WTC11 (cell line): Measurements from ENCODE around the gene MYMX. TPM values are rescaled to one million over a fixed set of nuclear protein-coding genes. Genes with fewer than 3 reads are reported as not detected.

Experiments used
- ATAC-seq: fragments of 200-7000 bp; cut with Tn5 transposase; 2 replicates; pipeline ENCODE4 v1.10.0; 2021; ENCODE audit warnings: mild to moderate bottlenecking, moderate library complexity
- CTCF ChIA-PET: fragments of 300-600 bp; sonication (Branson Sonifier 250); formaldehyde crosslinking; loops from one replicate; lab custom pipeline; 2021; ENCODE audit warnings: antibody characterized with exemption; lab: Charles Lee
- POLR2A ChIA-PET: fragments of 350-600 bp; sonication (Branson Sonifier 250); formaldehyde crosslinking; loops from one replicate; lab custom pipeline; 2021; ENCODE audit warnings: antibody characterized with exemption; lab: Charles Lee
- DNase-seq: peaks from one replicate; pipeline ENCODE4 v3.0.0; 2021; ENCODE audit warnings: low spot score
- H3K27ac Mint-ChIP-seq: 2 replicates; pipeline ENCODE4 v1.8.0; 2021; ENCODE audit warnings: mixed read lengths
- H3K27me3 Mint-ChIP-seq: 2 replicates; pipeline ENCODE4 v1.8.0; 2021; ENCODE audit warnings: low read depth, mild to moderate bottlenecking, moderate library complexity, mixed read lengths
- H3K36me3 Mint-ChIP-seq: 2 replicates; pipeline ENCODE4 v1.8.0; 2021; ENCODE audit warnings: mixed read lengths
- H3K4me1 Mint-ChIP-seq: 2 replicates; pipeline ENCODE4 v1.8.0; 2022; ENCODE audit warnings: mixed read lengths
- H3K4me3 Mint-ChIP-seq: 2 replicates; pipeline ENCODE4 v1.8.0; 2021; ENCODE audit warnings: mild to moderate bottlenecking, moderate library complexity, mixed read lengths
- H3K9me3 Mint-ChIP-seq: 2 replicates; pipeline ENCODE4 v1.8.0; 2021; ENCODE audit warnings: mixed read lengths
- ETV6 ChIP-seq: sonication (generic); formaldehyde crosslinking; IDR thresholded peaks from 2 replicates; pipeline ENCODE4 v1.8.1; 2022; ENCODE audit warnings: mild to moderate bottlenecking, missing genetic modification reagents
- FOXJ3 ChIP-seq: sonication (generic); formaldehyde crosslinking; IDR thresholded peaks from 2 replicates; pipeline ENCODE4 v1.9.0; 2021; ENCODE audit warnings: missing genetic modification reagents, mild to moderate bottlenecking, borderline replicate concordance
- FOXK1 ChIP-seq: sonication (generic); formaldehyde crosslinking; IDR thresholded peaks from 2 replicates; pipeline ENCODE4 v1.8.0; 2022; ENCODE audit warnings: mild to moderate bottlenecking, moderate library complexity, missing genetic modification reagents
- HMGA2 ChIP-seq: fragments of 250-450 bp; sonication (Bioruptor Pico); IDR thresholded peaks from 2 replicates; pipeline ENCODE4 v1.4.0; 2021; ENCODE audit warnings: mild to moderate bottlenecking, moderate library complexity
- JAZF1 ChIP-seq: fragments of 250-450 bp; sonication (Bioruptor Pico); IDR thresholded peaks from 2 replicates; pipeline ENCODE4 v1.9.0; 2021; ENCODE audit warnings: moderate library complexity, mild to moderate bottlenecking, inconsistent platforms
- MYBL2 ChIP-seq: sonication (generic); formaldehyde crosslinking; IDR thresholded peaks from 2 replicates; pipeline ENCODE4 v1.8.1; 2023; ENCODE audit warnings: mild to moderate bottlenecking, moderate library complexity, missing genetic modification reagents
- SP1 ChIP-seq: sonication (generic); formaldehyde crosslinking; conservative IDR thresholded peaks from 2 replicates; pipeline ENCODE4 v1.8.1; 2022; ENCODE audit warnings: missing genetic modification reagents
- TP53 ChIP-seq: sonication (generic); formaldehyde crosslinking; IDR thresholded peaks from 2 replicates; pipeline ENCODE4 v1.8.1; 2023; ENCODE audit warnings: mild to moderate bottlenecking, missing genetic modification reagents
- ZBTB21 ChIP-seq: sonication (generic); formaldehyde crosslinking; IDR thresholded peaks from 2 replicates; pipeline ENCODE4 v1.8.1; 2023; ENCODE audit warnings: mild to moderate bottlenecking, missing genetic modification reagents, borderline replicate concordance
- ZNF121 ChIP-seq: sonication (generic); formaldehyde crosslinking; IDR thresholded peaks from 2 replicates; pipeline ENCODE4 v1.8.0; 2023; ENCODE audit warnings: missing genetic modification reagents
- ZNF232 ChIP-seq: sonication (generic); formaldehyde crosslinking; IDR thresholded peaks from 2 replicates; pipeline ENCODE4 v1.8.0; 2022; ENCODE audit warnings: mild to moderate bottlenecking, missing genetic modification reagents
- ZNF423 ChIP-seq: fragments of 250-450 bp; sonication (Bioruptor Pico); IDR thresholded peaks from 2 replicates; pipeline ENCODE4 v2.1.2; 2022; ENCODE audit warnings: mild to moderate bottlenecking, moderate library complexity
- total RNA-seq: library from RNA; stranded (reverse); gene quantifications from 3 replicates; pipeline ENCODE4 v1.2.3, GENCODE V29; 2021
- TF ChIP-seq, protein P1 (sequence below): sonication (generic); formaldehyde crosslinking; IDR thresholded peaks from 2 replicates; pipeline ENCODE4 v1.8.1; 2023; ENCODE audit warnings: mild to moderate bottlenecking, missing genetic modification reagents, moderate library complexity
- TF ChIP-seq, protein P2 (sequence below): sonication (generic); formaldehyde crosslinking; IDR thresholded peaks from 2 replicates; pipeline ENCODE4 v1.8.0; 2022; ENCODE audit warnings: mild to moderate bottlenecking, missing genetic modification reagents
- TF ChIP-seq, protein P3 (sequence below): sonication (generic); formaldehyde crosslinking; IDR thresholded peaks from 2 replicates; pipeline ENCODE4 v1.8.0; 2022; ENCODE audit warnings: mild to moderate bottlenecking, missing genetic modification reagents
- TF ChIP-seq, protein P4 (sequence below): sonication (generic); formaldehyde crosslinking; IDR thresholded peaks from 2 replicates; pipeline ENCODE4 v1.8.1; 2023; ENCODE audit warnings: mild to moderate bottlenecking, missing genetic modification reagents
- TF ChIP-seq, protein P5 (sequence below): sonication (generic); formaldehyde crosslinking; IDR thresholded peaks from 2 replicates; pipeline ENCODE4 v1.8.1; 2023; ENCODE audit warnings: mild to moderate bottlenecking, moderate library complexity, missing genetic modification reagents
- TF ChIP-seq, protein P6 (sequence below): sonication (generic); formaldehyde crosslinking; IDR thresholded peaks from 2 replicates; pipeline ENCODE4 v1.8.1; 2023; ENCODE audit warnings: mild to moderate bottlenecking, missing genetic modification reagents, moderate library complexity
- TF ChIP-seq, protein P7 (sequence below): sonication (generic); formaldehyde crosslinking; IDR thresholded peaks from 2 replicates; pipeline ENCODE4 v1.8.0; 2022; ENCODE audit warnings: mild to moderate bottlenecking, missing genetic modification reagents
- TF ChIP-seq, protein P8 (sequence below): sonication (generic); formaldehyde crosslinking; IDR thresholded peaks from 2 replicates; pipeline ENCODE4 v1.8.1; 2022; ENCODE audit warnings: mild to moderate bottlenecking, moderate library complexity, missing genetic modification reagents

Gene MYMX
- total RNA-seq, 1 experiment from 2014 or later: 3.9 TPM

DNA sequence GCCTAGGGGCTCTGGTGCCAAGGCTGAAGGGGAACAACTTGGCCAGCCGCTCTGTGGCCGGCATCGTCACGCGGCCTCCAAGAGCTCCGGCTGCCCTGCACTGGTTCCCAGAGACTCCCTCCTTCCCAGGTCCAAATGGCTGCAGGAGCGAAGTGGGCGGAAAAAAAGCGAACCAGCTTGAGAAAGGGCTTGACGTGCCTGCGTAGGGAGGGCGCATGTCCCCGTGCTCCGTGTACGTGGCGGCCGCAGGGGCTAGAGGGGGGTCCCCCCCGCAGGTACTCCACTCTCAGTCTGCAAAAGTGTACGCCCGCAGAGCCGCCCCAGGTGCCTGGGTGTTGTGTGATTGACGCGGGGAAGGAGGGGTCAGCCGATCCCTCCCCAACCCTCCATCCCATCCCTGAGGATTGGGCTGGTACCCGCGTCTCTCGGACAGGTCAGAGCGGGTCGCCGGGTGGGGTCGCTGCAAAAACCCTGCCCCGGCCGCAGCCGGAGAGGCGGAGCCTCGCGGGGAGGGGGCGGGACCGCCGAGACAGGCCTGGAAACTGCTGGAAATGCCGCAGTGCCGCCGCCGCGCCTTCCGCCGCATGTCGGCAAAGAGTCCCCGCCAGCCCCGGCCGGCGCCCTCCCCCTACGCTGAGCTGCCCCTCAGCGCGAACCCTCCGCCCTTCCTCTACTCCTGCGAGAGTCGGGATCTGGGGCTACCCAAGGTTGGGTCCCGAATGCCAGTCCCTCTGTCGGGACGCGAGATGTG is 29.4 kb downstream of the MYMX start:
- H3K27ac Mint-ChIP-seq: peak overlapping the region; percentile 99
- H3K4me1 Mint-ChIP-seq: peaks cover 34% of the 10 kb centered on the region
- POLR2A ChIA-PET: interaction anchor here (0.6 to 4.9 kb wide), 23 partner anchors 8 to 1316 kb away, joined by 3 to 83 read pairs (median 5); partner anchors contain the start of genes CNPY3, MRPL14, MYMX and SLC29A1
- TF ChIP-seq FOXK1 (CRISPR knock-in tag) (peak; percentile 84; the same call in 1 of the 2 replicates), ETV6 (CRISPR knock-in tag) (peak; percentile 63; the same call in 1 of the 2 replicates), JAZF1 (CRISPR knock-in tag) (no peak), ZNF232 (CRISPR knock-in tag) (0 out of 2 replicates have a peak, but pooled peaks have one; percentile 2), SP1 (CRISPR knock-in tag) (peak; percentile 90), TP53 (CRISPR knock-in tag) (no peak), MYBL2 (CRISPR knock-in tag) (peak; percentile 77), FOXJ3 (CRISPR knock-in tag) (no peak), ZBTB21 (CRISPR knock-in tag) (no peak; the same call in 1 of the 2 replicates), HMGA2 (CRISPR knock-in tag) (no peak), ZNF423 (peak; percentile 67), ZNF121 (CRISPR knock-in tag) (peak; percentile 31; the same call in 1 of the 2 replicates)
- TF ChIP-seq, protein P1, sequence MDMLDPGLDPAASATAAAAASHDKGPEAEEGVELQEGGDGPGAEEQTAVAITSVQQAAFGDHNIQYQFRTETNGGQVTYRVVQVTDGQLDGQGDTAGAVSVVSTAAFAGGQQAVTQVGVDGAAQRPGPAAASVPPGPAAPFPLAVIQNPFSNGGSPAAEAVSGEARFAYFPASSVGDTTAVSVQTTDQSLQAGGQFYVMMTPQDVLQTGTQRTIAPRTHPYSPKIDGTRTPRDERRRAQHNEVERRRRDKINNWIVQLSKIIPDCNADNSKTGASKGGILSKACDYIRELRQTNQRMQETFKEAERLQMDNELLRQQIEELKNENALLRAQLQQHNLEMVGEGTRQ (CRISPR knock-in tag): no peak
- TF ChIP-seq, protein P2, sequence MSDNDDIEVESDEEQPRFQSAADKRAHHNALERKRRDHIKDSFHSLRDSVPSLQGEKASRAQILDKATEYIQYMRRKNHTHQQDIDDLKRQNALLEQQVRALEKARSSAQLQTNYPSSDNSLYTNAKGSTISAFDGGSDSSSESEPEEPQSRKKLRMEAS (CRISPR knock-in tag): peak; percentile 75
- TF ChIP-seq, protein P3, sequence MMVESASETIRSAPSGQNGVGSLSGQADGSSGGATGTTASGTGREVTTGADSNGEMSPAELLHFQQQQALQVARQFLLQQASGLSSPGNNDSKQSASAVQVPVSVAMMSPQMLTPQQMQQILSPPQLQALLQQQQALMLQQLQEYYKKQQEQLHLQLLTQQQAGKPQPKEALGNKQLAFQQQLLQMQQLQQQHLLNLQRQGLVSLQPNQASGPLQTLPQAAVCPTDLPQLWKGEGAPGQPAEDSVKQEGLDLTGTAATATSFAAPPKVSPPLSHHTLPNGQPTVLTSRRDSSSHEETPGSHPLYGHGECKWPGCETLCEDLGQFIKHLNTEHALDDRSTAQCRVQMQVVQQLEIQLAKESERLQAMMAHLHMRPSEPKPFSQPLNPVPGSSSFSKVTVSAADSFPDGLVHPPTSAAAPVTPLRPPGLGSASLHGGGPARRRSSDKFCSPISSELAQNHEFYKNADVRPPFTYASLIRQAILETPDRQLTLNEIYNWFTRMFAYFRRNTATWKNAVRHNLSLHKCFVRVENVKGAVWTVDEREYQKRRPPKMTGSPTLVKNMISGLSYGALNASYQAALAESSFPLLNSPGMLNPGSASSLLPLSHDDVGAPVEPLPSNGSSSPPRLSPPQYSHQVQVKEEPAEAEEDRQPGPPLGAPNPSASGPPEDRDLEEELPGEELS (CRISPR knock-in tag): peak; percentile 73; the same call in 1 of the 2 replicates
- TF ChIP-seq, protein P4, sequence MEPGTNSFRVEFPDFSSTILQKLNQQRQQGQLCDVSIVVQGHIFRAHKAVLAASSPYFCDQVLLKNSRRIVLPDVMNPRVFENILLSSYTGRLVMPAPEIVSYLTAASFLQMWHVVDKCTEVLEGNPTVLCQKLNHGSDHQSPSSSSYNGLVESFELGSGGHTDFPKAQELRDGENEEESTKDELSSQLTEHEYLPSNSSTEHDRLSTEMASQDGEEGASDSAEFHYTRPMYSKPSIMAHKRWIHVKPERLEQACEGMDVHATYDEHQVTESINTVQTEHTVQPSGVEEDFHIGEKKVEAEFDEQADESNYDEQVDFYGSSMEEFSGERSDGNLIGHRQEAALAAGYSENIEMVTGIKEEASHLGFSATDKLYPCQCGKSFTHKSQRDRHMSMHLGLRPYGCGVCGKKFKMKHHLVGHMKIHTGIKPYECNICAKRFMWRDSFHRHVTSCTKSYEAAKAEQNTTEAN (CRISPR knock-in tag): peak; percentile 75
- TF ChIP-seq, protein P5, sequence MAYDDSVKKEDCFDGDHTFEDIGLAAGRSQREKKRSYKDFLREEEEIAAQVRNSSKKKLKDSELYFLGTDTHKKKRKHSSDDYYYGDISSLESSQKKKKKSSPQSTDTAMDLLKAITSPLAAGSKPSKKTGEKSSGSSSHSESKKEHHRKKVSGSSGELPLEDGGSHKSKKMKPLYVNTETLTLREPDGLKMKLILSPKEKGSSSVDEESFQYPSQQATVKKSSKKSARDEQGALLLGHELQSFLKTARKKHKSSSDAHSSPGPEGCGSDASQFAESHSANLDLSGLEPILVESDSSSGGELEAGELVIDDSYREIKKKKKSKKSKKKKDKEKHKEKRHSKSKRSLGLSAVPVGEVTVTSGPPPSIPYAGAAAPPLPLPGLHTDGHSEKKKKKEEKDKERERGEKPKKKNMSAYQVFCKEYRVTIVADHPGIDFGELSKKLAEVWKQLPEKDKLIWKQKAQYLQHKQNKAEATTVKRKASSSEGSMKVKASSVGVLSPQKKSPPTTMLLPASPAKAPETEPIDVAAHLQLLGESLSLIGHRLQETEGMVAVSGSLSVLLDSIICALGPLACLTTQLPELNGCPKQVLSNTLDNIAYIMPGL (CRISPR knock-in tag): peak; percentile 66; the same call in 1 of the 2 replicates
- TF ChIP-seq, protein P6, sequence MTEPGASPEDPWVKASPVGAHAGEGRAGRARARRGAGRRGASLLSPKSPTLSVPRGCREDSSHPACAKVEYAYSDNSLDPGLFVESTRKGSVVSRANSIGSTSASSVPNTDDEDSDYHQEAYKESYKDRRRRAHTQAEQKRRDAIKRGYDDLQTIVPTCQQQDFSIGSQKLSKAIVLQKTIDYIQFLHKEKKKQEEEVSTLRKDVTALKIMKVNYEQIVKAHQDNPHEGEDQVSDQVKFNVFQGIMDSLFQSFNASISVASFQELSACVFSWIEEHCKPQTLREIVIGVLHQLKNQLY (CRISPR knock-in tag): no peak
- TF ChIP-seq, protein P7, sequence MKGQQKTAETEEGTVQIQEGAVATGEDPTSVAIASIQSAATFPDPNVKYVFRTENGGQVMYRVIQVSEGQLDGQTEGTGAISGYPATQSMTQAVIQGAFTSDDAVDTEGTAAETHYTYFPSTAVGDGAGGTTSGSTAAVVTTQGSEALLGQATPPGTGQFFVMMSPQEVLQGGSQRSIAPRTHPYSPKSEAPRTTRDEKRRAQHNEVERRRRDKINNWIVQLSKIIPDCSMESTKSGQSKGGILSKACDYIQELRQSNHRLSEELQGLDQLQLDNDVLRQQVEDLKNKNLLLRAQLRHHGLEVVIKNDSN (CRISPR knock-in tag): 0 out of 2 replicates have a peak, but pooled peaks have one; percentile 37
- TF ChIP-seq, protein P8, sequence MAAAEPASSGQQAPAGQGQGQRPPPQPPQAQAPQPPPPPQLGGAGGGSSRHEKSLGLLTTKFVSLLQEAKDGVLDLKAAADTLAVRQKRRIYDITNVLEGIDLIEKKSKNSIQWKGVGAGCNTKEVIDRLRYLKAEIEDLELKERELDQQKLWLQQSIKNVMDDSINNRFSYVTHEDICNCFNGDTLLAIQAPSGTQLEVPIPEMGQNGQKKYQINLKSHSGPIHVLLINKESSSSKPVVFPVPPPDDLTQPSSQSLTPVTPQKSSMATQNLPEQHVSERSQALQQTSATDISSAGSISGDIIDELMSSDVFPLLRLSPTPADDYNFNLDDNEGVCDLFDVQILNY (CRISPR knock-in tag): peak; percentile 57; the same call in 1 of the 2 replicates
- CTCF ChIA-PET: interaction anchor here (0.6 to 7.2 kb wide), 27 partner anchors 9 to 386 kb away, joined by 3 to 80 read pairs (median 3); partner anchors contain the start of genes AARS2, SLC29A1 and SLC35B2
- H3K36me3 Mint-ChIP-seq: peaks cover 41% of the 10 kb centered on the region
- DNase-seq (peak; percentile 98), ATAC-seq (peak; percentile 85)
- H3K4me3 Mint-ChIP-seq: peak overlapping the region; percentile 99
- H3K9me3 Mint-ChIP-seq: no peaks in the 10 kb centered on the region
- peaks cover 16% of the 10 kb centered on the region for H3K27me3 Mint-ChIP-seq
